GM12872 (cell line): ENCODE measurements around the gene KCNH5.

Experiments
- TF ChIP-seq, protein P1 (sequence below): IDR thresholded peaks from 3 replicates; pipeline ENCODE4 v1.5.1; 2011; ENCODE audit warnings: low read depth, mild to moderate bottlenecking, low read length, moderate library complexity; ENCODE audit not compliant: insufficient read depth

Gene KCNH5

GRCh38 chr14:63030113-63030512 is 15.1 kb downstream of the KCNH5 start:
- TF ChIP-seq, protein P1, sequence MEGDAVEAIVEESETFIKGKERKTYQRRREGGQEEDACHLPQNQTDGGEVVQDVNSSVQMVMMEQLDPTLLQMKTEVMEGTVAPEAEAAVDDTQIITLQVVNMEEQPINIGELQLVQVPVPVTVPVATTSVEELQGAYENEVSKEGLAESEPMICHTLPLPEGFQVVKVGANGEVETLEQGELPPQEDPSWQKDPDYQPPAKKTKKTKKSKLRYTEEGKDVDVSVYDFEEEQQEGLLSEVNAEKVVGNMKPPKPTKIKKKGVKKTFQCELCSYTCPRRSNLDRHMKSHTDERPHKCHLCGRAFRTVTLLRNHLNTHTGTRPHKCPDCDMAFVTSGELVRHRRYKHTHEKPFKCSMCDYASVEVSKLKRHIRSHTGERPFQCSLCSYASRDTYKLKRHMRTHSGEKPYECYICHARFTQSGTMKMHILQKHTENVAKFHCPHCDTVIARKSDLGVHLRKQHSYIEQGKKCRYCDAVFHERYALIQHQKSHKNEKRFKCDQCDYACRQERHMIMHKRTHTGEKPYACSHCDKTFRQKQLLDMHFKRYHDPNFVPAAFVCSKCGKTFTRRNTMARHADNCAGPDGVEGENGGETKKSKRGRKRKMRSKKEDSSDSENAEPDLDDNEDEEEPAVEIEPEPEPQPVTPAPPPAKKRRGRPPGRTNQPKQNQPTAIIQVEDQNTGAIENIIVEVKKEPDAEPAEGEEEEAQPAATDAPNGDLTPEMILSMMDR, result no peak

DNA sequence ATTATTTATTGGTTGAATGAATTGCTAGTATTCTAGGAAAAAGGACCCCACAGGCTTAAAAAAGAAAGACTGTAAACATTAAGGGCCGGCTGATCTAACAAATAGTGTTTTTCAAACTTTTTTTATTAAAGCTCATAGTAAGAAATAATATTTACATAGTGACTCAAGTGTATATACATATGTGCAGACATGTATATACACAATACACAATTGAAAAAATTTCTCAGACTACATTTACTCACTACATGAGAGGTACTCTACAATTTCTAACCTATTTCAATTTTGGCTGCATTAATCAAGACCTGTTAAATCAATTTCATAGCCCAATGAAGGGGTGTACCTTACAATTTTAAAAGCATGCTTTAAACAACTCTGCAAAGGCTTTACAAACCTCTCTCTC is 17.5 kb downstream of the KCNH5 start:
- TF ChIP-seq, protein P1, result no peak

DNA sequence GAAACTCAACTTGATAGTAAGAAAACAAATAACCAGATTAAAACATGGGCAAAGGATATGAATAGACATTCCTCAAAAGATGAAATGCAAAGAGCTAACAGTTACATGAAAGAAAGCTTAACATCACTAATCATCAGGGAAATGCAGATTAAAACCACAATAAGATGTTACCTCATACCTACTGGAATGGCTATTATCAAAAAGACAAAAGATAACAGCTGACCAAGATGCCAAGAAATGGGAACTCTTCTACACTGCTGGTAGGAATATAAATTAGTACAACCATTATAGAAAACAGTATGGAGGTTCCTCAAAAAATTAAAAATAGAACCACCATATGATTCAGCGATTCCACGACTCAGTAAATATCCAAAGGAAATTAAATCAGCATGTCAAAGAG is 18.8 kb downstream of the KCNH5 start:
- TF ChIP-seq, protein P1, result no peak

DNA sequence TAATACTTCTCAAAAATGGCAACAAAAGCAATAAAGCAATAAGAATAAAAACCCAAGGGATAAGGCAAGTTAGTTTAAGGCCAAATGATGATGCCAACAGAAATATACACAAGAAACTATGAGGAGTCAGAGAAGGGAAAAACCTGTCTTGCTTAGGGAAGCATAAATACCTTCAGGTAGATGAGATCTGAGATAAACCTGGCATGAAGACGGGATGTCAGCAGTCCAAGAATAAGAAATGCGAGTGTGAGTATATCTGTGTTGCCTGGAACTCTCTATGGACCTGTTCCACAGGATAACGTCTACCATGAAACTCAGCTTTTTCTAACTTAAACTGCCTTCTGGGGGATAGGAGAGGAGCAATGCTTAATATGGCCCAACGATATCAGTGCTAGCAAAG is 30.6 kb downstream of the KCNH5 start:
- TF ChIP-seq, protein P1, result no peak

DNA sequence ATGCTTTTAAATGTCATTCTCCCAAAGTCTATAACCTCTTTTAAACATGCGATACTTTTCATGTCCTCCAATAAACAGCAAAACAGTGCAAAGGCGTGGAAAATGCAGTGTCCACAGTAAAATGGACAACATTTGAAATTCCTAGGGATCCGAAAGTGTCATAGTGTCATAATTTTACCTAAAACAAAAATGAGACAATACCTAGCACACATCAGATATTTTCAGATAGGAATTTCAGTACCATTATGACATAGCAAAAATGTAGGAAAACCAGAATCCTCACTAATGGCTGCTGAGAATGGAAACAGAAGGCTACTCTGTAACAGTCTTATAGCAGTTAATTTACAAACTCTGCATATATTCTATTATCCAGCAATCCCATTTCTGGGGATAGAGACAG is 33.1 kb downstream of the KCNH5 start:
- TF ChIP-seq, protein P1, result no peak

DNA sequence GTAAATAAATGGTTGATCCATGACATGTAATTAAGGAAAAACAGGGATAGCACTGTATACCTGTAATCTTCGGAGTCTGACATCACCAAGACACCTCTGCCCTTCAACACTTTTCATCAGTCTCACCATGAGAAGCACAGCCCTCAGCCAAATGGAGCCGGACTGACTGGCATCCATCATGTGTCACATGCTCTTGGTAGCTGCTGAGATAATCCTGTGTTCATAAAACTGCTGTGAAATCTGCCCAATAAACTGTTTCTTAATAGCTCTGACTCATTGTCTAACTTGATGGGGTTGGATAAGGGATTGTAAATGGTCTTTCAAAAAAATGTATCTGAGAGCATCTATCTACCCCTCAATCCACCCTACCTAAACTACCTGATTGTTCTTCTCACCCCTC is 33.6 kb downstream of the KCNH5 start:
- TF ChIP-seq, protein P1, result no peak

GRCh38 chr14:63009495-63009894 is 35.8 kb downstream of the KCNH5 start:
- TF ChIP-seq, protein P1, result no peak

DNA sequence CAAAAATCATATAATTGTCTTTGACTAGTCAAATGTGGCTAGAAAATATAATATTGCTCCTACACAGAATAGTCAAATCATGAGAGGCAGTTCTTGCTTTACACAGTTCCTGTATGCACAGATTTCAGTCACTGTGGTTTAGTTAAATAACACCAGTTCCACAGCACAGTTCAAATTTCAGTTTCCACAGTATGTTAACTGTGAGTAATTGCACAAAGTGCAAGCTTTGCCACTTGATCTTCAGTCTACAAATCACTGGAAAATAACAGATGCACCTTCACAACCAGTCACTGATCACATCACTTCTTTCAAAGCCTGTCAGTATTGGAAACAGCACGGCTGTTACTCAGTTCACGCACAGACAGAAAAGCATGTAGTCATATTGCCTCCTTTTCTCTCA is 38.7 kb downstream of the KCNH5 start:
- TF ChIP-seq, protein P1, result no peak
